DMS53 treated with DMSO at 0.1 percent for 48 hours (cell line): ENCODE measurements around the gene KCNH1.

Experiments
- DNase-seq: peaks from one replicate; lab custom pipeline; 2025; ENCODE audit not compliant: unreplicated experiment; lab: John Stamatoyannopoulos, UW

The KCNH1 gene

DNA sequence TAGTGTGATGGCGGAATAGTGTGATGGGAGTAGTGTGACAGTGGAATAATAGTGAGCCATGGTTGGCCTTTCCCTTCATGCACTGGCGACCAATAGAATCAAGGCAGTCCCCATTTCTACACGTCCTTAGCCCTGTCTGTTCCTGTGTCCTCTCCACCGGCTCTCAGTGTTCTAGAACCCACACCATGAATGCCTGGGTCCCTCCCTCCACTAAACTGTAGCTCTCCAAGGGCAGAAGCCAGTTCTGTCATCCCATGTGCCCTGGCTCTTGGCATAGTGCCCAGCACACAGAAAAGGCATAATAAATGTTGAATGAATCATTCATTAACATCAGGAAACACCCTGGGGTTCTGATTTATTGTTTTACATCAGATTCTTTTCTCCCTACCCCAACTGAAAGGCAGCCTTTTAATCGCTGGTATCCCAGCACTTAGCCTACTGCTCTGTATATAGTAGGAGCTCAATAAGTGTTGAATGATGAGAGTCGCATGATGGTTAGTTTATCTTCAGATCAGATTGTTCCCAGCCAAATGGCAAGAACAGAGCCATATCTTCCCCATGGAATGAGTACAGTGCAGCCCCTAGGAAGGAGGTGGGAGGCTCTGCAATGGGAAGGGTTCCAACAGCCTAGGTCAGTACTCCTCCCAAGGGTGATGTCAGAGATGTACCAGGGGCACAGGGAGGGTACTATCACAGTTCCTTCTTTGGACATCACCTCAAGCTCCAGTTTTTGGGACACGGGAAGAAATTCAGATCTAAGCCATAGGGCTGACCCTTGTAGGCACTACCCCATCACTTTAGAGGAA lies 479.6 kb downstream of the KCNH1 start:
- DNase-seq: no peak

DNA sequence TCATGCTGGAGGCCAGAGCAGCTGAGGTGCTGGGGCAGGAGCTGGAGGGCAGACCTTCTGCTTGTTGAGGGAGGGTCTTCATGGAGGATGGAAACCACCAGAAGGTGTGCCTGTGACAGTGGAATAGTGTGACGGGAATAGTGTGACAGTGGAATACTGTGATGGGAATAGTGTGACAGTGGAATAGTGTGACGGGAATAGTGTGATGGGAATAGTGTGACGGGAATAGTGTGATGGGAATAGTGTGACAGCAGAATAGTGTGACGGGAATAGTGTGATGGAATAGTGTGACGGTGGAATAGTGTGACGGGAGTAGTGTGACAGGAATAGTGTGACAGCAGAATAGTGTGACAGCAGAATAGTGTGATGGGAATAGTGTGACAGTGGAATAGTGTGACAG lies 480.2 kb downstream of the KCNH1 start:
- DNase-seq: no peak

DNA sequence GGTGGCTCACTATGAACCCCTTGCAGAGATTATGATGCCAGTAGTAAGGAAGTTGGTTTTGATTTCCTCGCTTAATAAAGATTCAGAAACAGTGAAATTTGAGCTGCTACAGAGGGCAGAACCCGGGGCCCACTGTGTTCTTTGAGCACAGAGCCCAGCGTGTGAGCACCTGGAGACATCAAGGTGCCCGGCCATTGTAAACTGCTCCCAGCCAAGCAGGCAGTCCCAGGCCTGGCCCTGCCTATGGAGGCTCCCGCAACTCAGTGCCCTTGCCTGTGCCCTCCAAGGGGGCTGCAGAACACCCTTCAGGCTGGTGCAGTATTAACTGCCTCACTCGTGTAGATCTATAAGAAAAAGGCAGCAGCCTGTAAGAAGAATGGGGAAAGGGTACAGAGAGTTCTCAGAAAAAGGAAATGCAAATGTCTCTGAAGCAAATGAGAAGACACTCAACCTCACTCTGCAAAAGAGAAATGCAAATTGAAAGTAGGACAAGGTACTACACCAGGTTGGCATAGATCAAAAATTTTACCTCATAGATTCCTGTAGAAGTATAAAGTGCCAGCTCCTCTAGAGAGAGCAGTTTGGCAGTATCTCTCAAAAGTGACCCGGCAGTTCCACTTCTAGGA lies 481.5 kb downstream of the KCNH1 start:
- no peak for DNase-seq

DNA sequence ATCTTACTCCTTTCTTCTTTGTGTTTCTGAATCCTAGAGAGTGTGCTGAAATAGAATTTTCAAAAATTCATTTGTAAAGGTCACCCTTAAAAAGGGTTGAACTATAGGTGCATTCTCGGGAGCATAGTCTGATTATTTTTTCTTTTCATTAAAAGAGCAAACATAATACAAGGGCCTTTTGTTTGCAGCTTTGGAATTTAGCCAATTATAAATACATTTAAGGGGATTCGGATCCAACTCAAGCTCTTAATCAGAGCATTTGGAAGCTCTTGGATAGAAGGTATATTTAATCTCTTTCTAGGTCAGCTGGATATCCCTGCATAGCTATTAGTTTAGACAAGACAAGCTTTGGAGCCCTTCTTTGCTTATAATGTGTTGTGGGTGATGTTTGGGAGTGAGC lies 483.5 kb downstream of the KCNH1 start:
- DNase-seq: no peak

DNA sequence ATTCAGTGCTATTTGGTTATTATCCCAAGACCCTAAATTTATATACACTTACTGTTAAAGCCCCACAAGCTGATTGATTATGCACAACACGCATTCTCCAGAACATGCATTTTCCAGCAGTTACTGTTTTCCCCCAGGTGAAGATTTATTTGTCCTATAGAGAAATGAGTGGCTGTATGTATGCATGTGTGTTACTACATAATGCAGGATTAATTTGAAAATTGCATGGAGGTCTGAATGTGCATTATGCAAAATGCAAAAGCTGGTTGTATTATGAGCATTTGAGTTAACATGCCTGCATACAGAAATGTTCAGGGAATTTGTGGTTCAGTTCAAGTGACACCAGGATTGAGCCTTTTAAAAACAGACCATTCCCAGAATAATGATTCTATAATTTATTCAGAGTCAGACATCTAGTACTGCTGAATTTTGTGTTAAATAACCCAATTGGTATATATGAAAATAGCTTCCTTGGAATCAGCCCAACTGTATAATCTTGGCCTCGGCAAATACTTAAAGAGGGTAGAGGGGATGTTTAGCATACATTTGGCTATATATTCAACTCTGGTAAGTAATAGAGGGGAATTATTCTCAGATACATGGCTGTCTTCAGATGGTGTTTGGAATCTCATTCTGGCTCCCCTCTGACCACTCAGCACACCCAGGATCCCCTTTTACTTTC lies 485.2 kb downstream of the KCNH1 start:
- DNase-seq: no peak

DNA sequence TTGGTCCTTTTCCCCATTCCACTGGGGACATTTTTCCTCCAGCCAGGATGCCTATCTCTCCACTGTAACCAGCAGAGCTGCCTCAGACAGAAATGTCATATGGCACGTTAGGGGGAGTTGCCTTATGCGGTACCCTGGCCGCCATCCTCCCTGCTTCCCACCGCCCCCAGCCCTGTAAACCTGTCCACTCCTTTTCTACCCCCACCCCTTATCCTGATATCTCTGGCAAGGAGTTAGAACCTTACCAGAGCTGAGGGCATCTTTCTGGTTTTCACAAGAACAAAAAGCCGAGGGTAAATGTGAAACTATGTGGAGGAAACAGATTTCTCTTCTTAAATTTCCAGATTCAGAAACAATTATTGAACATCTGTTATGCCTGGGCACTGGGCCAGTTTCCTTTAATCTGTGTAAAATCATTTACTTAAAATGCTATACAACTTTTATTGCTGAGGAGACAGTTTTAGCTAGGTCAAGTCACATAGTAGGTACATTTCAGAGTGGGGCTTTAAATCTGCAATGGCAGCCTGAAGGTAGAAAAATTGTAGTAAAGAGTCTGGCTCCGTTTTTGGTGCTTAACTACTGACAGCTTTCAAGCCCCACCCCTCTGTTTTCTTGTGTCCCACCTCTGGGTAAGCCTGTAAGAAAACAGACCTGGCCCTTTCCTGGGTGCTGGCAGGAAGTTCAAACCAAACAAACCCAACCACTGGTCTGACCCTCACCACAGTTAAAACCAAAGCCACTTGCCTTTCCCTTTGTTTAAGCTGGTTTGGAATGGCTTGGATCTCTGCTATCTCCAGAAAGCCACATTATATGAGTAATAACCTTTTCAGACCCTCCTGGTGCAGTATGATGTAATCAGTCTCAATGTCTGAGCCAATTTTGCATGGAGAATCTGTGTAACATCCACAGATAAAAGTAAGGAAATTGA lies 486.3 kb downstream of the KCNH1 start:
- no peak for DNase-seq

DNA sequence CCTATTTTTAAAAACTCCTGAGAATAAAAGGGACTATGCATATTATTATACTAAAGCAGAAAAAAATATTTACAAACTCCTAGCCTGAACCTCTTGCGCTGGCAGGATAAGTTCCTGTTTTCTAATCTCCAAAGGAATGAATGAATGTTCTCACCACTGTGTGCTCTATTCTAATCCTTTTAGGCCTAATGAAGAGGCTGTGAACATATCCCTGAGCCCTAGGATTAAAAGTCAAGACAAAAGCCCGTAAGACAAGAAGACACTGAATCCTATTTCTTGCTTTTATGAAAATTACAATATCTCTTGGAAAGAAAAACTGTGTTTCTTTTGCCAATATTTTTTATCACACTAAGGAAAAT lies 487.7 kb downstream of the KCNH1 start:
- no peak for DNase-seq

DNA sequence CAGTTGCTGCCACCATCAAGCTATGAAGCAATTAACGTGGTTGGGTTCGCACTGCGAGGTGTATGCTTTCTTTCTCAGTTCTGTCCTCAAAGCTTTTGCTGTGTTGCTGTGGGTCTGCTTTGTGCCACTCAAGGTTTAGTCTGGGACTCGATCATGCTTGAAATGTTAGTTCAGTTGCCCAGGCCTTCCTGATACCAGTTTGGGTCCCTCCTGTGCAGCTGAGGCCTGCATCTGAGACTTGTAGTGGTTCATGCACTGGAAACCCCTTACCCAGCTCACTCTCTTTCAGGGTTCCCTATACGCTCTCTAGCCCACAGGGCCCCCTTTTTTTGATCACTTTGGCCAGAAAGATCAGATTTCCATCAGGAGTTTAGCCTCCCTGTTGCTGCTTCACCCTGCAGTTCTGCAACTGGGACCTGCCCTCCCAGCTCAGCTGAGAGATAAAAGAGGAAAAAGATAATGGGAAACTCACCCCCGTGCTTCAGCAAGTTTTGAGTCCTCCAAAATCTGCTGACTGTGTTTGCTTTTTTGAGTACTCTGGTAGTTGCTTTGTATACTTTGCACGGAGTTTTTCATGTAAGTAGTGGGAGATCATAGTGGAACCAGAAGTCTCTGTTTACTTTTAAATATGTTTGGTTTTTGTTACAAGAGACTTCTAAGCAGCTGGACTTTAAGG lies 488.2 kb downstream of the KCNH1 start:
- no peak for DNase-seq

DNA sequence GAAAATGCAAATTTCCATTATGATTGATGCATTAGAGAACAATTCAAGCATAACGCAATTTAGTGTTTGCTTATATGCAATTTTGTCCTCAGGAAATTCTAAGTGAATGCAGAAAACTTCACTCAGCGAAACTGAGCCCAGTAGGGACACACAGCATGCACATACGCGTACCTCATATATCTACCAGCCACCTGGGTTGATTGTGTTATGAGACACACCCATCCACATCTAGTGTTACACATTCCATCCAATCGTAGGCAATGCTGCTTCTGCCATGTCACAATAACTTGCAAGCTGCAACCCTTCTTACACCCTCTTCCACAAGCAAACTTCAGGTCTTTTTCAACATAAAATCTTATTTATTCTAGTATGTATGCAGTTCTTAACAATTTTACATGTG lies 492.4 kb downstream of the KCNH1 start:
- no peak for DNase-seq

DNA sequence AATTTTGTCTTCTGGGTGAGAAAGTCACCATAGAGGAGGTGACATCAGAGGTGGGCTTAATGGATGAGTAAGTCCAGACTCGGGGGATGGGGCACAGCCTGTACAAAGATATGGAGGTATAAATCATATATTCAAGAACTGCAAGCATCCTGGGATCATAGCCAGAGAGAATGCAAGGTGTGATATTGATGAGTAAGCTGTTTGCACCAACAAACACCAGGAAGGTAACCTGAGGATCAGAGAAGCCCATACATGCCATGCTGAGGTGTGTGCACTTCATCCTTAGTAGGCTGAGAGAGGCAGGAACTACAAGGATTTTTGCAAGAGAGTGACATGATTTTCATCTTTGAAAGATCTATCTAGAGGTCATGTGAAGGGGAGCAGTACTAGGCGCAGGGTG lies 498.8 kb downstream of the KCNH1 start:
- no peak for DNase-seq

DNA sequence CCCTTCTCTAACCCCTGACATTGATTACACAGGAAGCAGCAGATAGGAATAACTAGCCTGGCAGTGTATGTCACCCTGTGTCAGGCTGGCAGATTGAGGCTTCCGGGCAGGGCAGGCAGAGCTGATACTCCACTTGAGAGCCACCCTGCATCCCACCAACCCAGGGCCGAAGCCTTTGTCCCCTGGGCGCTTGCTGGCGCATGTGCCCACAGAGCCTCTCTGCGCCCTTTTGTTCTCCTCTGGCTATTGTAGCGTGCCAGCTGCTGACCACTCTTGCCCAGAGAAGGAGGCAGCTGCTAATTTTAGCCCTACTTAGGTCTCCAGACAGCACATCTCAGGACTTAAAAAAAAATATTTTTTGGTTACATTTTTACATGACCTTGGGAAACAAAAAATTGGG lies 500.3 kb downstream of the KCNH1 start:
- DNase-seq: no peak

DNA sequence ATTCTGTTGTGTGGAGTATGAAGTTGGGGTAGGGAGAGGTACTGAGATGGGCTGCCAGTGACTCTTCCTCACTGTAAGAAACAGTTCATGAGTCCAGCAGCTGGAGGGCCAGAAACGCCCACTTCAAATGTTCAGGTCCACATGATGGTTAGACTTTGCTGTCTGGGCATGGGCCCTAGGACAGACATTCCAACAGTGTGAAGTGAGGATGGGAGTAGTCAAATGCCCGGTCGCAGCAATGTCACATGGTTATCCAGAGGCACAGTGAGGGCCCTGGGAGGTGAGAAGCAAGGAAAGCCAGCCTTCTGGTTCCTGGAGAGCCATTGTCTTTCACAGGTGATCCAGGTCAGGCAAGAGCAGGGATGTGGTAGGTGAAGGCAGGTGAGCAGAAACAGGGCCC lies 500.8 kb downstream of the KCNH1 start:
- DNase-seq: no peak

DNA sequence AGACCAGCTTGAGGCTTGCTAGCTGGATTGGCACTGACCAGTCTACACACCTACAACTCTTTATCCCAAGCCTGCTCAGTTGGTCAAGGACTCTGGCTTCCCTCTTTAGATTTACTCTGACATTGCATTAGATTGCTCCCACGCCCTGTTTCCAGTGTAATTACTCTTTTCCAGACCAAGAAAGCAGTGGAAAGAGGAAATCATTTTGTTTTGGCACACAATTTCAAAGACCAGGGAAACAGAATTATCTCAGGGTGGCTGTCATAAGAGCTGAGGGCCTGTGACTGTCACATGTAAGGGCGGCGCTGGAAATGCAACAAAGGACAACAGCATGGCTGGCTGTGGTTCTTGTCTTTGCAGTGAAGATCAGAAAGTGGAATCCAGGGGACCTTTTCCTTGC lies 502.5 kb downstream of the KCNH1 start:
- no peak for DNase-seq

DNA sequence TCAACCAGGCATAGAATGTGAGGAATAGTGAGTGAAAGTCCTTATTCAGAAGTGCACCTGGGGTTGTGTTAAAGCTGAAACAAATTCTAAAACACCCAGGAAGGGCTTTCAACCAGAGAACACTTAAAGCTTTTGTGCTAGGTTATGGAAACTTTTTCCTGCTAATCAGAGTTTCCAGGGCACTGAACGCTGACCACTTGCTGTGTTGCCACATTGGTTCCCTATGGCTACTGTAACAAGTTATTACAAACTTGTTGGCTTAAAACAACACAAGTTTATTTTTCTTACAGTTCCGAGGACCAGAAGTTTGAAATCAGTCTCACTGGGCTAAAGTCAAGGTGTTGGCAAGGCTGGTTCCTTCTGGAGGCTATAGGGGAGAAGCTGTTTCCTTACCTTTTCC lies 504.7 kb downstream of the KCNH1 start:
- DNase-seq: no peak

DNA sequence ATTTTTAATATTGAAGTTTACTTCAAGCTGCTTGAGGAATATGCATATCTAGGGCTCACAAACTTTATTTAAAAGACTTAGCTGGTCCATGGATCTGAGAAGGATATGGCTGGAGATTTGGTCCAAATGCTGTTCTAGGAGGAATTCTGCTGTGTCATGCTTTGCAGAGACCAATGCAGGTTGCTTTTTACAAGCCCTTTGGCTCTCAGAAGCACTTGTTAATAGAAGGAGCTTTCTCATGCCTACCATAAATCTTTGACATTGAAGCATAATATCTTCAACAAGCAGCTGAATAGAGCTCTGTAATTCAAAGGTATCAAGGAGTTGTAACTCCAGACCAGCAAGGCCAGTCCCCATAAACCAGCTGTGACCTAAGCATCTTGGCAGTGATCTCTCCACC lies 506.2 kb downstream of the KCNH1 start:
- no peak for DNase-seq
